ENCODE measurements around the gene AOC2.

- no peak for TF ChIP-seq CTCF (IDR thresholded peaks at IDR 0.05)
- TF ChIP-seq POLR2AphosphoS5 (IDR thresholded peaks at IDR 0.05; ENCODE audit: insufficient read depth in 1 of 2, low read depth in 1 of 2) = no peak
- no peak for TF ChIP-seq POLR2A (IDR thresholded peaks at IDR 0.05)
Measured at GRCh38 chr17:42819939-42820535, 24.3 kb upstream of the AOC2 start.

Data from vagina (tissue), 2 donors.